Activated naive CD4-positive, alpha-beta T cell treated with Interleukin-2 at 50 U/mL for 16 hours (primary cell): Measurements from ENCODE around the gene OPALIN.

Experiments
- DNase-seq: peaks from one replicate; pipeline ENCODE4 v3.0.0-alpha.2; 2020

Gene OPALIN

DNA sequence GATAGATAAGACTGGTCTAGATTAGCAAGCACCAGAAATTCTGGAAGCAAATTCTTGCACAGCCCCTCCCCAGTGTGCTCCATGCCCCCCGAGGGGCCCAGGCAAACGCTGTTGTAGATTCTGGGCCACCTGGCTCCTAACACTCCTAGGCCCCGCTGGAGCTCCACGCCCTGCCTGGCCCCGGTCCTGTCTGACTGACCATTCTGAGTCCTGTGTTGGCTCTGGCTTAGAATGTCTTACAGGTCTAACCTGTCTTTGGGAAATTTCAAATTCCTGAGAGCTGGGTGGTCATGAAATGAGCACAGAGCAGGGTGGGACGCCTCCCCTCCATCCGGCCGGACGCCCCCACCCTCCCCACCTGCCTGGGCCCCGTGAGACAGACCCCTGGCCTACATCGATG lies 12.6 kb upstream of the OPALIN start:
- no peak for DNase-seq

DNA sequence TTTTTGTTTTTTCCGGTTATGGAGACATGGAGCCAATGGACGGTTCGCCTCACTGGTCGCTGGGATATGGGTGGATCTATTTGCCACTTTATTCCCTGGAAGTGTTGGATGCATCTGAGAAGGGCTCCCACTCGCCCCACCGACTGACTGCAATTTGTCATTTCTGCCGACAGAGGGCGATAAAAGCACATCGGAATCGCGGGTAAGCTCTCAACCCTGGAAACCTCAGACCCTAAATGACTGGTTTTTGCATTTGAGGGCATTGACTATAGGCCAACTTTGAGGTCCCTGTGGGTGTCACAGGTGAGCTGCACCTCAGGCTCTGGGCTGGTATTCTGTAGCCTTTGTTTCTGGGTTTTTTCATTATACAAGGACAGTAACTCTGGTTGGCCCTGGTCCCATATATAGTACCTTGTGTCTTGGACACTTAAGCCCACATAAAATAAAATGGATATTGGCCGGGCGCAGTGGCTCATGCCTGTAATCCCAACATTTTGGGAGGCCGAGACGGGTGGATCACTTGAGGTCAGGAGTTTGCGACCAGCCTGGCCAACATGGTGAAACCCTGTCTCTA lies 11.9 kb upstream of the OPALIN start:
- DNase-seq = peak; percentile 53

DNA sequence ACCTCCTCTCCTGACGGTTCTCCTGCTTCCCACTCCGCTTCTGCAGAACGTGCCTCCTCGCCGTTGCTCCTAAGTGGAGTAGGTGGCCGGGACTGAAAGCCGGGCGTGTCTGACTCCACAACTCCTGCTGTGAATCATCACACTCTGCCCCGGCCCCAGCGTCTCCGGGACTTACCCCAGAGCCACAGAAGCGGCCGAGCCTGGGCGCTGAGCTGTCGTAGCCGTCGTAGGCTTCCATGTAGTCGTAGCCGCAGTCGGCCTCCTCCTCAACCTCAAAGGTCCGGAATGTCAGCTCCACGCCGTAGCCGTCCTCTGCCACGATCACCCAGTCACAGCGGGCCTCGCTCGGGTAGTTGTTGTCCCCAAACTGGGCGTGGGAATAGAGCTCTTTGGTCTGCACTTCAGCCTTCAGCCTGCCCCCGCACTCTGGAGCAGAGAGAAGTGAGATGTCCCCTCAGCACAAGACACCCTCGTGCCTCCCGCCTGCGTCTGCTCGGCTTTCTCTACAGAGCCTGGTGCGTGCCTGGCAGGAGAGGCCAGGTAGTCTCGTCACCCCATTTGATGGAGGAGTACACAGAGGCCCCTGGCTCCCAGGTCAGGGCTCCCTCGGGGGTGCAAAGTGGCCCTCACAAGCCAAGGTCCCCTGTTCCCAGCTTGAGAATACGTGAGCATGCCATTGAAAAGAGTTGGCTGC lies 11.2 kb upstream of the OPALIN start:
- no peak for DNase-seq

DNA sequence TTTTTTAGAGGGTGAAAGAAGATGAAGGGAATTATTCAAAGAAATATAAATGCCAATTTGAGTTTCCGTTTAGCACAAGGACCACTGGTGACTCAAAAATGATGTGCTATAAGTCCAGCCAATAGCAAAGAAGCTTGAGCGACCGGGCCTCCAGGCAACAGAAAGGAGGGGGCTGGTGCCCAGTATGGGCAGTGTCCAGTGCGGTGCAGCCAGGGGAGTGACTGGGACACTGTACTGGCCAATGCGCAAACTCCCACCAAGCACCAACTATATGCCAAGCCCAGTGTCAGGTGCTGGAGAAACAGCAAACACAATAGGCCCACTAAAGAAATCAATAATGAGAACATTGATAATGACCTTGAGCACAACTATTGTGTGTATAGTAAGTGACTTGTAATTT lies 10.2 kb upstream of the OPALIN start:
- DNase-seq = no peak

DNA sequence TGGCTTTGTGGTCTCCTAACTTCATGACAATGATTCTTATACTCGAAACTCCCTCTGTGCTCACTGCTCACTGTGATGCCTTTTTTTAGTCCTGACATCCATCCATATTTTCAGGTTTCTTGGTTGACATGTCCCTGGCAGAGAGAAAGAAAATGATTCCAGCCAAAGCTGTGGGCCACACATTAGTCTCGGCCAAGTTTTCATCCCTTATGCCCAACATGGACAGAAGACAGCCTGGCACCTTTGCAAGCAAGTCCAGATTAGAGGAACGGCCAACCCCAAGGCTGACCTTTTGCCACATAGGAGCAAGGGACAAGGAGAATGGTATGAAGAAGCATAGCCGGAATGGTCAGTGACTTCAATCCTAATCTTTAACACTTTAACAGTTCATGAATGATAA lies 8.7 kb upstream of the OPALIN start:
- DNase-seq = no peak

DNA sequence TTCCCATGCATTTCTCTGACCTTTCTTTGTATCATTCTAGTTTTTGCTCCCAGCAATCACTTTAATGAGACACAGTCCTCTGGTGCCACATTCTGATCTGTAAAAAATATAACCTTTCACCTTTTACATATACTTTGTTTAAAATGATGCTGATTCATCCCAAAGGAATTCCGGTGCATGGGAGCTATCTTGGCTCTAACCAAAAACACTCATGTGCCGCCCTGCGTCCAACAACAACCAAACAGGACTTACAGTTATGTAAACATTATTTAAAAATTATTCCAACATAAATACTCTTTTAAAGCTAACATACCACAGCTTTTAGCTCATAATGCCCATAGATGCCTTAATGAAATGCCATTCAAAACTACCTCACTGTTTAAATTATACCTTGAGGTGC lies 7.7 kb upstream of the OPALIN start:
- no peak for DNase-seq

DNA sequence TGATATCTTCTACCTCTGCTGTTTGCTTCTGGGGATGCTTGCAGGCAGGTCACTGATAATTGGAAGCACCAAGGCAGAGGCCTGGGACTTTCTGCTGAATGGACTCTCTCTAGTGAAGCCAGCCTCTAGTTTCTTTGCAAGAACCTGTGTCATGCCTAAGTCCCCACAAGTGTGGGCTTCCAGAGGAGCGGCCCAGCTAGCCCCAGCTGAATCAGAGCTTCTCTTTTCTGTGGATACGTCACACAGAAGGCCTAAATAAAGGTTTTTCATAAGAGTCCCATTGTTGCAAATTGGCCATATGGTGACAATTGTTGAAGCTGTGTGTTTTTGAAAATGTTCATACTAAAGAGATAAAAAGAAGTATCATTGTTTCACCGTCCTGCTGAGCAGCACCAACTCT lies 6.8 kb upstream of the OPALIN start:
- DNase-seq = no peak

DNA sequence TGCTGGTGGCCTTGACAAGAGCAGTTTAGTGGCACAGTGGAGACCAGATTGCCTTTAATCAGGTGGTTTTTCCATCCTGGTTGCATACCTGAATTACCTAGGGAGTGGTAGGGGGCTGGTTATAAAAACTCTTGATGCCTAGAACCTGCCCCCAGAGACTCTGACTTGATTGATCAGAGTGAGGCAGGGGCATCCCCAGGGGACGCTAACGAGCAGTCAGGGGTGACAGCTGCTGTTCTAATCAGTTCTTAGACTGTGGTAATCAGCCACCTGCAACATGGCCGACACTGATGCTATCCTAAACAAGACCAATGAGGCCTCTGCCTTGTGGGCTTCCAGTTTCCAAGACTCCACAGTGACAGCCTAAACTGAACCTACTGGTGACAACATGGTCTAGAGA lies 2.0 kb upstream of the OPALIN start:
- no peak for DNase-seq

DNA sequence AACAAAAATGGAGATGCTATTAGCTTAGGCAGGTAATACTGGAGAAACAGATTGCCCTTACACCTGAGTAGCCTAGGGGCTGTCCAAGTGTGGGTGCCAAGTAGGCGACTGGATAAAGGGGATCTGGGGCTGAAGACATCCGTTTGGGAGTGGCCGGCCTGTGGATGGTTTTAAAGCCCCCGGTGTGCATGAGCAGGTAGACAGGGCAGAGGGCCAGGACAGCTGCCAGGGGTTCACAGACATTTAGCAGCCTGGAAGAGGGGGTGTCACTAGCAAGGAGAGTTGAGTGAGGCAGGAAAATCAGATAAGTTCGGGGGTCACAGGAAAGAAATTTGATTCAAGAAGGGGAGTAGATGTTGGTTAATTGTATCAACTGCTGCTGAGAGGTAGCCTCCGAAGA lies 1.5 kb upstream of the OPALIN start:
- DNase-seq = no peak

DNA sequence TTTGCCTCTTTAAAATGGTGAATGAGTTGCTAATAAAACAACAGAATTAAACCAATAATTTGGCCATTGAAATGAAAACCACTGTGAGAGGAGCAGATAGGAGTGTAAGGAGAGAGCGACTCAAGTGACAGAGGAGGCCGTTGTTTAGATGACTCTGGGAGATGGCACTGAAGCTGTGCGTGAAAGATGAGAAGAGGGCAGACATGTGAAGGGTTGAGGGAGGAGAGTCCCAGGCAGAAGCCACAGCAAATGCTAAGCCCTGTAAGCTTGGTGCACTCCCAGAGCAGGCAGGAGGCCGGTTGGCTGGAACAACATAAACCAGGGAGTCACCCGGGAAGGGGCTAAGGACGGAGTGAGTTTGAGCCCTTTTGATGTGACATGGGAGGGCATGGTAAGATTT lies 814 bp upstream of the OPALIN start:
- DNase-seq = no peak

DNA sequence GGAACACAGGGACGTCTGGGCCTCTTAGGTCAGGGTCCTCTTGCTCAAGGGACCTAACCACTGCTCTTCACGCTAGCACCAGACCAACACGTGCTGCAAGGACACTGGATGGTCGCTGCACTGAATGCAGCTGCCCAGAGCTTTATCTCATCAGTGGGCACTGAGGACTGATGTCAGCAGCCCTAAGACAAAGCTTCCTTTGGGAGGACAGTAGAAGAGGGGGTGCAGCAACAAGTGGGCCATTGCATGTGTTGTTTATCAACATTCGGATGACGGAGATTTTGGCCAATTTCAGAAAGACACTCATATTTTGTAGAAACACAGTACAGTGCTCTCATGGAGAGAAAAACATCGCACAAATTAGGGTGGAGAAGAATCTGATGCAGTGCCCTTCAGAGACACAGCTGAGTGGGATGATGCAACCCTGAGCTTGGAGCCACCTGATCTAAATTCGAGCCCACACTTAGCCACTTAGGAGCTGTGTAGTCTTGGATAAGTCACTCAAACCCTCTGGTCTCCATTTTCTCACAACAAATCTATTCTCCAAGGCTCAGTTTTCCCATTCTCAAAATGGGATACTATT lies 1.7 kb downstream of the OPALIN start:
- DNase-seq = no peak

DNA sequence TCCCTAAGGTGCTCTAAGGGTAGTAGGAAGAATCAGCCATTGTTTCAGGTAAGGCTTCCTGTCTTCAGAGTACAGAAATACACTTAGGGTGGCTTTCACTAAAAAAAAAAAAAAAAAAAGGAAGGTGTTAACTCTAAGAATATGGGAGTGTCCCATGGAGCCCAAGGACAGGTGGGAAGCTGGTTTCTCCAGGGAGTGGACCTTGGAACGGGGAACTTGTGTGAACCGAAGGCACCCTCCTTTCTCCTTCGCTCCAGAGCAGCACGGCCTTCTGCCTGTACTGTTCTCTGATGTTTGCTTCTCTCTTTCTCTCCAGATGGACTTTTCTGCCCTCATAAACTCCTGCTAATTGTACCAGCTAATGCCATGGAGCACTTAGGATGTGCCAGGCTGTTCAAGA lies 6.2 kb downstream of the OPALIN start:
- DNase-seq = no peak

DNA sequence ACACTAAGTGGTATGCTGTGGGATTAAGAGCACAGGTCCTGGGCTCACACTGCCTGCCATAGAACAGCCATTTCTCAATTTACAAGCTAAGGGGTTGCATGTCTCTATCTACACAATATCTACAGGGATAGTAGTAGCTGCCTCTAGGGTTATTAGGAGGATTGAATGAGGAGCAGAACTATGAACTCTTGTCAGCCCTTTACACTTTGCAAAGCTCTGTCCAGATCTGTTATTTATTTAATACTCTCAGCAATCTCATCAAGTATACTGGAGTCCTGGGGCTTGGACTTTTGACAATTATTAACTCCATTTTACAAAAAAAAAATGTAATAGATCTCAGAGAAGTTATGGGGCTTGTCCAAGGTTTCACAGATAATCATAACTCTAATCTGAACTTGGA lies 6.8 kb downstream of the OPALIN start:
- DNase-seq = no peak

DNA sequence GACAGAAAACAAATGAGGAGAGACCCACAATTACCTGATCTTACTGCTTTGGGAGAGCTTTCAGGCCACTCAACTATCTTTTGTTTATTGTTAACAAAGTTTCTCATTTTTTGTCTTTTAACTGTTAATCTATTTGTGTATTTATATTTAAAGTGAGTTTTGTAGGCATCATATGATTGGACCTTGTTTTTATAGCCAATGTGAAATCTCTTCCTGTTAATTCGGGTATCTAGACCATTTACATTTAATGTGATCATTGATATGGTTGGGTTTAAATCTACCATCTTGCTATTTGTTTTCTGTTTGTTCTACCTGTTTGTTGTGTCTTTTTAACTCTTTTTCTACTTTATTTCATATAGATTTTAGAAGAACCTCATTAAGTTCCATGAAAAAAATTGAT lies 12.5 kb downstream of the OPALIN start:
- DNase-seq = no peak

DNA sequence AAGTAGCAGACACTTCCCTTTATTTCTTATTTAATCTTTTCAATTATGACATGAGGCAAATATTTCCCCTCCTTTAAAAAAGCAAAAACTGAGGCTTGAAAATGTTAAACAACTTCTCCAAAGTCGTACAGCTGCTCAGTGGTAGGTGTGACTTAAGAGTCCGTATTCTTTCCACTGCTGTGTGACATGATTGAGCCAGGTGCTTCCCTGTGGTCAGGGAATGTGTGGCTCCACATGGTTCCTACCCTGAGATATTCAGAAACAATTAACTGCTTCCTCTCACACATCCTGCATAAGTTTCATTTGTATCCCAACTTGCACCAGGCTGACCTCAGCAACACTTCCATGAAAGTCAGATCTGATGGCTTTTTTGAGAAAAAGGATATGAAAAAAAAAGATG lies 13.6 kb downstream of the OPALIN start:
- DNase-seq = no peak

DNA sequence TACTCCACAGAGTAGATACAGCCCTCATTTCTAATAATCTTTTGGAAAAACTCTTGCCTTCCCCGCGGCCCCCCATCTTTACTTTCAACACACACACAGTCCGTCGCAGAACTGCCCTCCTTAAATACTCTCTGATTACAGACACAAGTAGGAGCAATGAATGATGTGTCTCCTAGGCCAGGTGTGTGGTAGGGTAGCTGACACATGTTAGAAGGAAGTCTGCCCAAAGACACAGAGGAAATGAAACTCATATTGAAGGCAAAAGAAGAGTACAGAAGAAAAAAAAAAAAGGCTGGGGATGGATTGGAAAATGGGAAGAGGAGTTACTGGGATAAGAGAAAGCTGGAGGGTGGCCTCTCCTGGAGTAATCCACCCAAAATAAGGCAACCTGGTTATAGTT lies 14.6 kb downstream of the OPALIN start:
- no peak for DNase-seq

DNA sequence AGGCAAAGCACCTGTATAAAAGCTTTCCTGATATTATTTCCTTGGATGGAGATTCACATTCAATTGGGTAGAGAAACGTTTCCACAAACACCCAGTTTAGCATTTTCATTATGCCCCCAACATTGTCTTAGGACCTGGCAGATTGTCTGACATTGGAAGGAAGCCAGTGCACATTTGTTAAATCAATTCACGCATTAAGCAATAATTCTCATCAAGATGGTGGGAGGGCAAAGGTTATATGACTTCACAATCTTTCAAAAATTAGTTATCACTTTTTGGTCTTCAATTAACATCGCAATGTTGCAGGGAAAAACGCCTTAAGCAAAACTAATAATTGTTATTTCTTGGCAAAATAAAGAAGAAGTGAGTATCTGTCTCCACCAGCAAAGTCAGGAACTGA lies 16.4 kb downstream of the OPALIN start:
- DNase-seq = no peak

DNA sequence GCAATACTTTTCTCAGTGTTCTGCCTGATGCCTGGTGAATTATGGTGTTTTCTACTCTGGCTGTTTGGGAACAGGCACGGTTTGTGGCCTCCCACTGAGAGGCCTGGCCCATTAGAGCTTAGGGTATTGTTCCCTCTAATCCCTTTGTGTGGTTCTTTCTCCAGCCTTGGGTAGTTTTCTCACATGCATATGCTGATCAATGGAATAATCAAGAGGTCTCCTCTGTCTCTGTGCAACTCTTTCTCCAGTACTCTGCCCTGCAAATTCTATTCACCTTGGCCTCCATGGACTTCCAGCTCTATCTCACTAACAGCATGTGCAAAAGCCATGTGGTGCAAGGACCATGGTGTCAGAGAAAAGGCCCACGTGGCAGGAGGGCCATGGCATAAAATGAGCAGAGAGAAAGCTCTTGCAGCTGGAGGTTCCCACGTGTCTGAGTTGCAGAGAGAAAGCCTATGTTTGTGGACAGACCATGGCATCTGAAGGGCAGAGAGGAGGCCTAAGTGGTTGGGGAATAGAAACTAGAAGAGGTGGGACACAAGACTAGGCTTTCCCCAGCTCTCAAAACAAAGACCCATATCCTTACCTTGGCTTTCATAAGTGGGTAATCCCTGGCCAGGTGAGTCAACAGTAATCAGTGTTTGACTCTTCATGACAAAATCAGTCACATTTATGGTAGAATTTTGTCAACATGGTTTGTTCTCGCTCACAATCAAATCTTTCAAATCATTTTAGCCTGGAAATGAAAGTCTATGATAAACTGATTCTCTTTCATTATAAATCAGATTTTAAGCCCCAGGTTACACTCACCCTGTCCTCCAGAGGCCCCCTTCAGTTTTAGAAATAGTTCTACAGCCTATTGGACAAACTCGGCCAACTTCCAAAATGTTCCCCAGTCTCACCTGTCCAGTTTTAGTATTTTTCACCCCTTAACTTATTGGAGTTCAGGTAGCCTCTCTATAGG lies 17.3 kb downstream of the OPALIN start:
- no peak for DNase-seq

DNA sequence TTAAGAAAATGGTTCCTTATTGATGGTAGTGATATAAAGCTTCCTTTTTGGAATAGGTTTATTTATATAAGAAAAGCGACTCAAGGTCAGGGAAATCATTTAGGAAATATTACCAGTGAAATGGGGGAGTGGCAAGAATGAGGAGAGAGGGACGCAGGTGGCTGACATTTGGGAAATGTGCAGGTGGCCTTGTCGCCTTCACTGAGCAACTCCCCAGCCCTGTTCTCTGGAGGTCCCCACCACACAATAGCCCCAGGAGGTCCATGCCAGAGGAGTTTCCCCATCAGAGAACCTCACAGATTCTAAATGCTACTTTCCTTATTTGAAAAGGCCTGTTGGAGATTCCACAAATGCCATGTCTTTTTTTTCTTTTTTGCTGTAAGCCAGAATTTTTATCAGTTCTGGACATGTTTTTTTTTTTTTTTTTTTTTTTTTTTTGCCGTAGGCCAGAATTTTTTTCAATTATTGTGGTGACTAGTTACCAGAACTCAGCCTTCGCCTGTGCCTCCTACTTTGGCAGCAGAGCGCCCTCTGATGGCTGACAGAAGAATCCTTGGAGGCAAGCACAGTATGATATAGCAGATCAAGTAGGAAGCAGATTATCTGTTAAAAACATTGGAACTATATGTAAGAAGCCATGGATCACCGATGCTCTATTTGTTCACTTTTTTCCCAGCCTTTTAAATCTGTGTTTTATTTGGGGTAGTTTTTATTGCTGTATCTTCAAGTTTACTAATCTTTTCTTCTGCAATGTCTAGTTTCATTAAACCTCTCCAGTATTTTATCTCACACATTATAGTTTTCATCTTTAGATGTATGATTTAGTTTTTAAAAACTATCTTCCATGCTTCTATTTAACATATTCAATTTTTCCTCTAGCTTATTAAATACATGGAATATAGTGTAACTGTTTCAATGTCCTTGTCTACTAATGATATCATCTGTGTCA lies 18.6 kb downstream of the OPALIN start:
- DNase-seq = peak; percentile 50

DNA sequence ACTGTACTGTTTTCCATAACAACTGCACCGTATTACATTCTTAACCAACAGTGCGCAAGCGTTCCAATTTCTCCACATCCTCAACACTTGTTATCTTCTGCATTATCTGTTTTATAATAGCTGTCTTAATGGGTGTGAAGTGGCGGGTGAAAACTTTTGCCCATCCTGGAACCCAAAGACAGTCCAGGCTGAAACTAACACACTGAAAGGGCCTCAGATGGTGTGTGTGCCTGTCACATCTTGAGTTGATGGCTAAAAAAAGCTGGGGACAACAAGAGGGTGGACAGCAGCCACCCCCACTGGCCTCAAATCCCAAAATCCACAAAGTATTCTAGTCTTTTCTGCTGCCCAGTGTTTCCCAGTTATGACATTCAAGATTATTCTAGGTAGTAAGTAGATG lies 19.4 kb downstream of the OPALIN start:
- DNase-seq = no peak

DNA sequence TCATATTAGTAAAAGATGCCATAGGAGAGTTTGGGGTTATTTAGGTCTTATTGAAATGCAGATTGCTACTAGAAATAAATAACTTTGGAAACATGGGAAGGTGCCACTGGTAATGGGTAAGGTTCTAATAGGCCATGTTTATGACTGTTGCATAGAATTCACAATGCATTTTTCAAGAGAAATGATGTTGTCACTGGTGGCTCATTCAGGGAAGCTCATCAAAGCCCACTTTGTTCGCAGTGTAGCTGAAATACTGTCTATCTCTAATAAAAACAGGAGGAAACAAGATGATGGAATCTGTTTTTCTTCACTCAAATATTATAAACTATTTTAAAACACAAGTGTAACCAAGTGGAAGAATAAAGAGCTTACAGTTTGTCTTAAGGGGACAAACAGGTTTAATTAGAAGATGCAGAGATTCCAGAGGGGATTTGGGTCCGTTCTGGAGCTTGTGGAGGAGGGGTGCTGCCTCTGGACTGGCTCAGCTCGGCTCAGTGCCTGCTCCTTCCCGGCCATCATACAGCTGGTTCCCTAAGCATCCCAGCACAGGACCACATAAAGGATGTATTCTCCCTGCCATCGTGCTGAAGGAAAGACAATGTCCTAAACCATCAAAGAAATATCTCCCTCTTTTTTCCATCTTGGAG lies 20.4 kb downstream of the OPALIN start:
- no peak for DNase-seq

DNA sequence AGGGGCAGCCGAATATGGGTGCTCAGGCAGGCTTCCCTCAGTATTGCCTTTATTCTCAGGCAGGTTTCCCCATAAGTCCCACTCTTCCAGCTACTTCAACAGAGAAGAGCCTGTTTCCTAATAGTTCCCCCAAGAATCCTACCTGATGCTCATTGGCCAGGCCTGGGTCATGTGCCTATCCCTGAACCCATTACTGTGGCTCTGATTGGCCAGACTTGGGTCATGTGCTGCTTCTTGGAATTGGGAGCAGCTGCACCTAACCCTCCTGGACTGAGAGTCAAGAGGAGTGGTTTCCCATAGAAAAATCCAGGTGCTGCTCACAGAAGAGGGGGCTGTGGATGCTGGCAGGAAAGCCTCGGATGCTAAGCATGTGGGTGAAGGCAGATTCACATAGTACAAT lies 21.7 kb downstream of the OPALIN start:
- no peak for DNase-seq
